ENCODE data around the gene FBXO11. TPM values are rescaled to one million over a fixed set of nuclear protein-coding genes. Genes with fewer than 3 reads are reported as not detected.

Gene FBXO11
- total RNA-seq, 1 donor from 2014 or later: 75.0 TPM

GRCh38 chr2:47777277-47777937 is 128.9 kb downstream of the FBXO11 start:
- ATAC-seq (no peak), DNase-seq (no peak)
- Histone ChIP-seq H3K4me3 (no peak overlapping the region), H3K27ac (no peak overlapping the region), H3K9me3 (no peaks in the 10 kb centered on the region), H3K4me1 (peaks cover 3% of the 10 kb centered on the region), H3K36me3 (no peaks in the 10 kb centered on the region), H3K27me3 (ENCODE audit: low read depth) (no peaks in the 10 kb centered on the region)
- intact Hi-C loops (cut with DNase I): no loop called here
- no peak for TF ChIP-seq CTCF (IDR thresholded peaks at IDR 0.05)

GRCh38 chr2:47774567-47774966 is 131.7 kb downstream of the FBXO11 start:
- TF ChIP-seq CTCF (IDR thresholded peaks at IDR 0.05): no peak
- intact Hi-C loops (cut with DNase I): no loop called here
- DNase-seq: no peak

GRCh38 chr2:47772343-47772742 is 134.0 kb downstream of the FBXO11 start:
- Histone ChIP-seq H3K36me3 (no peaks in the 10 kb centered on the region), H3K4me3 (no peak overlapping the region), H3K27ac (no peak overlapping the region), H3K4me1 (no peaks in the 10 kb centered on the region), H3K9me3 (no peaks in the 10 kb centered on the region), H3K27me3 (ENCODE audit: low read depth) (no peaks in the 10 kb centered on the region)
- intact Hi-C loops (cut with DNase I): no loop called here
- DNase-seq (no peak), ATAC-seq (no peak)
- TF ChIP-seq CTCF (IDR thresholded peaks at IDR 0.05): no peak

More at GRCh38 chr2:47774567-47774966, 131.7 kb downstream of the FBXO11 start:
- Histone ChIP-seq H3K27me3 (ENCODE audit: low read depth) (no peaks in the 10 kb centered on the region), H3K9me3 (no peaks in the 10 kb centered on the region), H3K27ac (no peak overlapping the region), H3K4me1 (no peaks in the 10 kb centered on the region), H3K36me3 (no peaks in the 10 kb centered on the region), H3K4me3 (no peak overlapping the region)
- no peak for ATAC-seq

- no peak for TF ChIP-seq CTCF (IDR thresholded peaks at IDR 0.05)
- no peak for DNase-seq
- Histone ChIP-seq H3K36me3 (no peaks in the 10 kb centered on the region), H3K27me3 (ENCODE audit: low read depth) (no peaks in the 10 kb centered on the region), H3K27ac (no peak overlapping the region), H3K9me3 (no peaks in the 10 kb centered on the region), H3K4me1 (no peaks in the 10 kb centered on the region), H3K4me3 (no peak overlapping the region)
- ATAC-seq: peak in 1 of 2 donors; percentile 17
- intact Hi-C loops (cut with DNase I): no loop called here
Measured at GRCh38 chr2:47771211-47771610, 135.1 kb downstream of the FBXO11 start.

- Histone ChIP-seq H3K4me3 (no peak overlapping the region), H3K27me3 (ENCODE audit: low read depth) (no peaks in the 10 kb centered on the region), H3K9me3 (no peaks in the 10 kb centered on the region), H3K36me3 (no peaks in the 10 kb centered on the region), H3K27ac (no peak overlapping the region), H3K4me1 (no peaks in the 10 kb centered on the region)
- ATAC-seq (no peak), DNase-seq (no peak)
- intact Hi-C loops (cut with DNase I): no loop called here
- no peak for TF ChIP-seq CTCF (IDR thresholded peaks at IDR 0.05)
Measured at GRCh38 chr2:47769318-47769717, 137.0 kb downstream of the FBXO11 start.

Data from lower lobe of right lung (tissue), 2 donors.